B cell (primary cell): ENCODE results near the gene TADA3. TPM values are rescaled to one million over a fixed set of nuclear protein-coding genes. Genes with fewer than 3 reads are reported as not detected.

Experiments used
- ATAC-seq: fragments of 200-7000 bp; cut with Tn5 transposase; one replicate; pipeline ENCODE4 v1.10.0; 2021; ENCODE audit warnings: low read depth, mild to moderate bottlenecking, moderate number of reproducible peaks, moderate library complexity
- CTCF ChIA-PET: fragments of 350-600 bp; sonication (Branson Sonifier 250); formaldehyde crosslinking; loops from one replicate; lab custom pipeline; 2021; ENCODE audit warnings: antibody characterized with exemption, inconsistent platforms; lab: Charles Lee
- POLR2A ChIA-PET: fragments of 350-600 bp; sonication (Branson Sonifier 250); formaldehyde crosslinking; loops from one replicate; lab custom pipeline; 2021; ENCODE audit warnings: antibody characterized with exemption; lab: Charles Lee
- DNase-seq: peaks from one replicate; pipeline ENCODE4 v3.0.0; 2013
- H2AFZ ChIP-seq: 2 replicates; pipeline ENCODE4 v1.6.1; 2012; ENCODE audit warnings: mild to moderate bottlenecking, low read depth, low read length; ENCODE audit not compliant: insufficient read depth, poor library complexity, severe bottlenecking
- H3K27ac ChIP-seq, 2 donors: 1 replicate in 1 of 2; 2 replicates in 1 of 2; pipeline ENCODE4 v1.5.1; 2012 to 2013; ENCODE audit warnings: low read length in 2 of 2, mild to moderate bottlenecking in 2 of 2, moderate library complexity in 1 of 2
- H3K27me3 ChIP-seq, 4 experiments: fragments of 200-600 bp in 1 of 4; sonication (generic) in 1 of 4; replicated peaks in 1 of 4; 1 replicate in 2 of 4; 2 replicates in 2 of 4; pipeline versions ENCODE4 v1.6.1 to v1.7.0; 2013 to 2016; ENCODE audit warnings: low read length in 3 of 4, mild to moderate bottlenecking in 2 of 4, mixed read lengths in 1 of 4, moderate library complexity in 1 of 4; ENCODE audit not compliant: insufficient read depth in 4 of 4, control insufficient read depth in 3 of 4; ENCODE audit errors: control extremely low read depth in 1 of 4
- H3K36me3 ChIP-seq, 2 experiments: replicated peaks in 1 of 2; 1 replicate in 1 of 2; 2 replicates in 1 of 2; pipeline versions ENCODE4 v1.6.1 to v1.7.1; 2013; ENCODE audit warnings: low read length in 1 of 2; ENCODE audit not compliant: insufficient read depth in 2 of 2, control insufficient read depth in 1 of 2; ENCODE audit errors: control extremely low read depth in 1 of 2, extremely low read depth in 1 of 2
- H3K4me1 ChIP-seq, 2 donors: fragments of 200-600 bp in 1 of 2; sonication (generic) in 1 of 2; 1 replicate in 1 of 2; 2 replicates in 1 of 2; pipeline versions ENCODE4 v1.5.1 to v1.6.1; 2013 to 2017; ENCODE audit warnings: low read length in 2 of 2; ENCODE audit not compliant: control insufficient read depth in 2 of 2, insufficient read depth in 2 of 2
- H3K4me2 ChIP-seq: replicated peaks from 2 replicates; pipeline ENCODE3; 2012; ENCODE audit warnings: mild to moderate bottlenecking, low read depth, low read length; ENCODE audit not compliant: poor library complexity, severe bottlenecking
- H3K4me3 ChIP-seq, 5 experiments: fragments of 200-600 bp in 1 of 5; sonication (generic) in 1 of 5; 1 replicate in 3 of 5; 2 replicates in 2 of 5; pipeline versions ENCODE4 v1.5.1 to v1.7.0; 2011 to 2016; ENCODE audit warnings: low read length in 4 of 5, mild to moderate bottlenecking in 4 of 5, low read depth in 2 of 5, control low read depth in 1 of 5, moderate library complexity in 1 of 5; ENCODE audit not compliant: insufficient read depth in 1 of 5; ENCODE audit errors: control extremely low read depth in 1 of 5, extremely low read depth in 1 of 5
- H3K79me2 ChIP-seq: fragments of 200-600 bp; sonication (generic); one replicate; pipeline ENCODE4 v1.6.0; 2016; ENCODE audit warnings: low read length; ENCODE audit not compliant: control insufficient read depth, insufficient read depth
- H3K9ac ChIP-seq: fragments of 200-600 bp; sonication (generic); 2 replicates; pipeline ENCODE4 v1.6.1; 2017; ENCODE audit warnings: mild to moderate bottlenecking, low read length, moderate library complexity
- H3K9me3 ChIP-seq, 3 donors: one replicate each; pipeline versions ENCODE4 v1.6.1 to v1.7.1; 2013; ENCODE audit warnings: low read length in 2 of 3; ENCODE audit not compliant: control insufficient read depth in 2 of 3, insufficient read depth in 1 of 3; ENCODE audit errors: control extremely low read depth in 1 of 3
- H4K20me1 ChIP-seq: 2 replicates; pipeline ENCODE4 v1.6.0; 2012; ENCODE audit warnings: mild to moderate bottlenecking, low read length; ENCODE audit not compliant: insufficient read depth, control insufficient read depth, poor library complexity, severe bottlenecking
- H3K27ac Mint-ChIP-seq: one replicate; pipeline ENCODE4 v1.8.0; 2021; ENCODE audit warnings: mixed read lengths
- H3K27me3 Mint-ChIP-seq: one replicate; pipeline ENCODE4 v1.8.0; 2021; ENCODE audit warnings: mixed read lengths
- H3K4me1 Mint-ChIP-seq: one replicate; pipeline ENCODE4 v1.8.0; 2021; ENCODE audit warnings: mixed read lengths
- H3K4me3 Mint-ChIP-seq: one replicate; pipeline ENCODE4 v1.8.0; 2021; ENCODE audit warnings: mixed read lengths
- H3K9me3 Mint-ChIP-seq: one replicate; pipeline ENCODE4 v1.8.0; 2022; ENCODE audit warnings: mixed read lengths; ENCODE audit not compliant: insufficient read depth
- CTCF ChIP-seq: fragments of 200-600 bp; IDR thresholded peaks from one replicate; pipeline ENCODE4 v1.8.0; 2022; ENCODE audit warnings: antibody characterized with exemption, mild to moderate bottlenecking
- EZH2 ChIP-seq: IDR thresholded peaks from 2 replicates; pipeline ENCODE4 v1.6.1; 2012; ENCODE audit warnings: borderline replicate concordance, low read depth, mild to moderate bottlenecking, moderate library complexity, low read length; ENCODE audit not compliant: insufficient read depth, poor library complexity, severe bottlenecking
- WGBS: methylation state at CpG from one replicate; pipeline ENCODE4 v1.1.5; 2013; ENCODE audit warnings: missing lambda C conversion rate; ENCODE audit not compliant: insufficient coverage; 5-methylcytosine and 5-hydroxymethylcytosine counted together
- intact Hi-C: fragments of 100-400 bp; cut with micrococcal nuclease; formaldehyde crosslinking; loops from one replicate; pipeline ENCODE4 v1.10.0; 2022
- polyA plus RNA-seq: library from polyadenylated mRNA; depleted of rRNA; stranded (reverse); fragments of >200 nt; gene quantifications from 2 replicates; pipeline ENCODE4 v1.2.3, GENCODE V29; 2012
- total RNA-seq, 2 donors: library from RNA; stranded (reverse); fragments of 120-200 nt in 1 of 2; gene quantifications; 1 replicate in 1 of 2; 2 replicates in 1 of 2; pipeline versions ENCODE4 v1.2.3 to v1.2.4, GENCODE V29; 2013 to 2022

Gene TADA3
- total and polyA plus RNA-seq, 2 donors (not counting 1 experiment from before 2014, with no cell fraction given): 45.4 to 45.6 TPM

GRCh38 chr3:9749296-9749644, 43.0 kb downstream of the TADA3 start:
- H3K79me2 ChIP-seq: peaks cover 21% of the 10 kb centered on the region
- H3K4me3 ChIP-seq: peak overlapping the region; percentile 39 to 87 (median 80)
- H3K4me1 ChIP-seq: peaks cover 31 to 36% of the 10 kb centered on the region in 2 donors
- H3K27ac ChIP-seq: peak overlapping the region; percentile 17 to 64
- ATAC-seq: no peak
- H3K9ac ChIP-seq: peak overlapping the region; percentile 77
- WGBS: 26% methylated on average over 19 of the region's 19 CpGs
- H3K9me3 Mint-ChIP-seq: no peaks in the 10 kb centered on the region
- H3K4me3 Mint-ChIP-seq: peak overlapping the region; percentile 92
- DNase-seq: no peak
- H4K20me1 ChIP-seq: peaks cover under 1% of the 10 kb centered on the region
- no peaks in the 10 kb centered on the region for H3K27me3 Mint-ChIP-seq
- no peaks in the 10 kb centered on the region for H3K9me3 ChIP-seq
- intact Hi-C loops: loop anchor here (1.0 kb wide), 3 partner anchors 18 to 100 kb away; partner anchors contain the start of genes BRPF1 and MTMR14
- H3K4me1 Mint-ChIP-seq: peaks cover 45% of the 10 kb centered on the region
- ChIA-PET POLR2A (interaction anchor here (0.8 to 3.3 kb wide), 10 partner anchors 12 to 184 kb away, joined by 3 to 39 read pairs (median 7); partner anchors contain the start of genes ARPC4, BRPF1, CRELD1 and JAGN1), CTCF (interaction anchor here (0.9 to 3.2 kb wide), 7 partner anchors 12 to 59 kb away, joined by 3 to 25 read pairs (median 4); partner anchors contain the start of genes ARPC4, BRPF1 and TADA3)
- TF ChIP-seq CTCF (no peak), EZH2 (no peak)
- H3K36me3 ChIP-seq: peaks cover 6 to 45% of the 10 kb centered on the region in 2 experiments
- H3K27ac Mint-ChIP-seq: peak overlapping the region; percentile 94
- no peaks in the 10 kb centered on the region for H3K27me3 ChIP-seq
- peak overlapping the region; percentile 91 for H3K4me2 ChIP-seq
- peak overlapping the region; percentile 89 for H2AFZ ChIP-seq

DNA sequence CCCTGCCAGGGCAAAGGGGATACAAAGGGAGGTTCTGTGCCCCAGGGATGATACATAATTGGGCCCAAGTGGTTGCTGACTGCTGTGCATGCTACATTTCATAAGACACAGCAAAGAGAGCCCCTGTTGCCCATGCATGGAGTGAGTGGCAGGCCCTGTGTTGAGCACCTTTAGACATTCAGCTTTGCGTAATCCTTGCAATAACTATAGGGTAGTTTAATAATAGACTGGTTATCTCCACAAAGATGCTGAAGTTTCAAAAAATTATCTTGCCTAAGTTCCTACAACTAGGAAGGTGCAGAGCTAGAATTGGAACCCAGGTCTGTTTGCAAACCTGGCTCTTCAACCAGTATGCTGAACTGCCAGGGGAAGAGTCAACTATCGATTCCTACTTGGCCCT, 44.2 kb downstream of the TADA3 start:
- Histone ChIP-seq H3K4me1 (peaks cover 31 to 36% of the 10 kb centered on the region in 2 donors), H3K27ac (no peak overlapping the region), H3K4me3 (no peak overlapping the region), H3K27me3 (no peaks in the 10 kb centered on the region), H3K4me2 (no peak overlapping the region), H4K20me1 (no peaks in the 10 kb centered on the region), H2AFZ (no peak overlapping the region), H3K79me2 (peaks cover 16% of the 10 kb centered on the region), H3K9me3 (no peaks in the 10 kb centered on the region), H3K36me3 (peaks cover 4 to 51% of the 10 kb centered on the region in 2 experiments), H3K9ac (no peak overlapping the region)
- ChIA-PET CTCF (interaction anchor here (3.0 kb wide), 1 partner anchor 16 kb away, joined by 17 read pairs; the partner anchor contains the start of gene BRPF1), POLR2A (interaction anchor here (1.0 to 1.6 kb wide), 2 partner anchors 11 to 17 kb away, joined by 3 to 4 read pairs; partner anchors contain the start of gene BRPF1)
- no peak for TF ChIP-seq CTCF
- no peak for TF ChIP-seq EZH2
- peaks cover 40% of the 10 kb centered on the region for H3K4me1 Mint-ChIP-seq
- 100% methylated on average over 1 of the region's 2 CpGs for WGBS
- intact Hi-C loops: no loop called here
- H3K4me3 Mint-ChIP-seq: peak overlapping the region; percentile 92
- ATAC-seq (no peak), DNase-seq (no peak)
- H3K27ac Mint-ChIP-seq: no peak overlapping the region
- no peaks in the 10 kb centered on the region for H3K27me3 Mint-ChIP-seq
- no peaks in the 10 kb centered on the region for H3K9me3 Mint-ChIP-seq
